B cell (primary cell): ENCODE data around the gene HABP4. TPM values are rescaled to one million over a fixed set of nuclear protein-coding genes. Genes with fewer than 3 reads are reported as not detected.

Source experiments
- ATAC-seq: fragments of 200-7000 bp; cut with Tn5 transposase; one replicate; pipeline ENCODE4 v1.10.0; 2021; ENCODE audit warnings: low read depth, mild to moderate bottlenecking, moderate number of reproducible peaks, moderate library complexity
- CTCF ChIA-PET: fragments of 350-600 bp; sonication (Branson Sonifier 250); formaldehyde crosslinking; loops from one replicate; lab custom pipeline; 2021; ENCODE audit warnings: antibody characterized with exemption, inconsistent platforms; lab: Charles Lee
- POLR2A ChIA-PET: fragments of 350-600 bp; sonication (Branson Sonifier 250); formaldehyde crosslinking; loops from one replicate; lab custom pipeline; 2021; ENCODE audit warnings: antibody characterized with exemption; lab: Charles Lee
- DNase-seq: peaks from one replicate; pipeline ENCODE4 v3.0.0; 2013
- H2AFZ ChIP-seq: 2 replicates; pipeline ENCODE4 v1.6.1; 2012; ENCODE audit warnings: mild to moderate bottlenecking, low read depth, low read length; ENCODE audit not compliant: insufficient read depth, poor library complexity, severe bottlenecking
- H3K27ac ChIP-seq, 2 donors: 1 replicate in 1 of 2; 2 replicates in 1 of 2; pipeline ENCODE4 v1.5.1; 2012 to 2013; ENCODE audit warnings: low read length in 2 of 2, mild to moderate bottlenecking in 2 of 2, moderate library complexity in 1 of 2
- H3K27me3 ChIP-seq, 4 experiments: fragments of 200-600 bp in 1 of 4; sonication (generic) in 1 of 4; replicated peaks in 1 of 4; 1 replicate in 2 of 4; 2 replicates in 2 of 4; pipeline versions ENCODE4 v1.6.1 to v1.7.0; 2013 to 2016; ENCODE audit warnings: low read length in 3 of 4, mild to moderate bottlenecking in 2 of 4, mixed read lengths in 1 of 4, moderate library complexity in 1 of 4; ENCODE audit not compliant: insufficient read depth in 4 of 4, control insufficient read depth in 3 of 4; ENCODE audit errors: control extremely low read depth in 1 of 4
- H3K36me3 ChIP-seq, 2 experiments: replicated peaks in 1 of 2; 1 replicate in 1 of 2; 2 replicates in 1 of 2; pipeline versions ENCODE4 v1.6.1 to v1.7.1; 2013; ENCODE audit warnings: low read length in 1 of 2; ENCODE audit not compliant: insufficient read depth in 2 of 2, control insufficient read depth in 1 of 2; ENCODE audit errors: control extremely low read depth in 1 of 2, extremely low read depth in 1 of 2
- H3K4me1 ChIP-seq, 2 donors: fragments of 200-600 bp in 1 of 2; sonication (generic) in 1 of 2; 1 replicate in 1 of 2; 2 replicates in 1 of 2; pipeline versions ENCODE4 v1.5.1 to v1.6.1; 2013 to 2017; ENCODE audit warnings: low read length in 2 of 2; ENCODE audit not compliant: control insufficient read depth in 2 of 2, insufficient read depth in 2 of 2
- H3K4me2 ChIP-seq: replicated peaks from 2 replicates; pipeline ENCODE3; 2012; ENCODE audit warnings: mild to moderate bottlenecking, low read depth, low read length; ENCODE audit not compliant: poor library complexity, severe bottlenecking
- H3K4me3 ChIP-seq, 5 experiments: fragments of 200-600 bp in 1 of 5; sonication (generic) in 1 of 5; 1 replicate in 3 of 5; 2 replicates in 2 of 5; pipeline versions ENCODE4 v1.5.1 to v1.7.0; 2011 to 2016; ENCODE audit warnings: low read length in 4 of 5, mild to moderate bottlenecking in 4 of 5, low read depth in 2 of 5, control low read depth in 1 of 5, moderate library complexity in 1 of 5; ENCODE audit not compliant: insufficient read depth in 1 of 5; ENCODE audit errors: control extremely low read depth in 1 of 5, extremely low read depth in 1 of 5
- H3K79me2 ChIP-seq: fragments of 200-600 bp; sonication (generic); one replicate; pipeline ENCODE4 v1.6.0; 2016; ENCODE audit warnings: low read length; ENCODE audit not compliant: control insufficient read depth, insufficient read depth
- H3K9ac ChIP-seq: fragments of 200-600 bp; sonication (generic); 2 replicates; pipeline ENCODE4 v1.6.1; 2017; ENCODE audit warnings: mild to moderate bottlenecking, low read length, moderate library complexity
- H3K9me3 ChIP-seq, 3 donors: one replicate each; pipeline versions ENCODE4 v1.6.1 to v1.7.1; 2013; ENCODE audit warnings: low read length in 2 of 3; ENCODE audit not compliant: control insufficient read depth in 2 of 3, insufficient read depth in 1 of 3; ENCODE audit errors: control extremely low read depth in 1 of 3
- H4K20me1 ChIP-seq: 2 replicates; pipeline ENCODE4 v1.6.0; 2012; ENCODE audit warnings: mild to moderate bottlenecking, low read length; ENCODE audit not compliant: insufficient read depth, control insufficient read depth, poor library complexity, severe bottlenecking
- H3K27ac Mint-ChIP-seq: one replicate; pipeline ENCODE4 v1.8.0; 2021; ENCODE audit warnings: mixed read lengths
- H3K27me3 Mint-ChIP-seq: one replicate; pipeline ENCODE4 v1.8.0; 2021; ENCODE audit warnings: mixed read lengths
- H3K4me1 Mint-ChIP-seq: one replicate; pipeline ENCODE4 v1.8.0; 2021; ENCODE audit warnings: mixed read lengths
- H3K4me3 Mint-ChIP-seq: one replicate; pipeline ENCODE4 v1.8.0; 2021; ENCODE audit warnings: mixed read lengths
- H3K9me3 Mint-ChIP-seq: one replicate; pipeline ENCODE4 v1.8.0; 2022; ENCODE audit warnings: mixed read lengths; ENCODE audit not compliant: insufficient read depth
- CTCF ChIP-seq: fragments of 200-600 bp; IDR thresholded peaks from one replicate; pipeline ENCODE4 v1.8.0; 2022; ENCODE audit warnings: antibody characterized with exemption, mild to moderate bottlenecking
- WGBS: methylation state at CpG from one replicate; pipeline ENCODE4 v1.1.5; 2013; ENCODE audit warnings: missing lambda C conversion rate; ENCODE audit not compliant: insufficient coverage; 5-methylcytosine and 5-hydroxymethylcytosine counted together
- intact Hi-C: fragments of 100-400 bp; cut with micrococcal nuclease; formaldehyde crosslinking; loops from one replicate; pipeline ENCODE4 v1.10.0; 2022
- polyA plus RNA-seq: library from polyadenylated mRNA; depleted of rRNA; stranded (reverse); fragments of >200 nt; gene quantifications from 2 replicates; pipeline ENCODE4 v1.2.3, GENCODE V29; 2012
- total RNA-seq, 2 donors: library from RNA; stranded (reverse); fragments of 120-200 nt in 1 of 2; gene quantifications; 1 replicate in 1 of 2; 2 replicates in 1 of 2; pipeline versions ENCODE4 v1.2.3 to v1.2.4, GENCODE V29; 2013 to 2022

HABP4 gene
- total and polyA plus RNA-seq, 2 donors (not counting 1 experiment from before 2014, with no cell fraction given), result 3.3 to 15.0 TPM

GRCh38 chr9:96418920-96419690 is 30.9 kb upstream of the HABP4 start:
- H3K27ac Mint-ChIP-seq, result peak overlapping the region; percentile 97
- WGBS, result 1% methylated on average over 48 of the region's 58 CpGs

More at GRCh38 chr9:96418920-96419690, 30.9 kb upstream of the HABP4 start:
- Histone ChIP-seq H3K4me2 (peak overlapping the region; percentile 100), H3K27ac (peak overlapping the region; percentile 86 to 95), H3K9ac (peak overlapping the region; percentile 87), H3K79me2 (peaks cover 13% of the 10 kb centered on the region), H3K9me3 (no peaks in the 10 kb centered on the region), H3K4me1 (peaks cover 27 to 38% of the 10 kb centered on the region in 2 donors), H3K27me3 (no peaks in the 10 kb centered on the region), H3K4me3 (peak overlapping the region; percentile 53 to 96 (median 90)), H2AFZ (peak overlapping the region; percentile 83), H4K20me1 (no peaks in the 10 kb centered on the region), H3K36me3 (no peaks in the 10 kb centered on the region)
- TF ChIP-seq CTCF, result no peak
- ATAC-seq (peak; percentile 26), DNase-seq (no peak)
- peaks cover 30% of the 10 kb centered on the region for H3K4me1 Mint-ChIP-seq
- ChIA-PET CTCF (interaction anchor here (1.0 to 1.2 kb wide), 2 partner anchors 32 to 148 kb away, joined by 3 to 5 read pairs; no protein-coding TSS in a partner anchor), POLR2A (interaction anchor here (0.6 to 0.9 kb wide), 3 partner anchors 30 to 148 kb away, joined by 3 to 5 read pairs (median 4); no protein-coding TSS in a partner anchor)
- peak overlapping the region; percentile 97 for H3K4me3 Mint-ChIP-seq
- H3K9me3 Mint-ChIP-seq, result no peaks in the 10 kb centered on the region
- H3K27me3 Mint-ChIP-seq, result no peaks in the 10 kb centered on the region
- intact Hi-C loops, result loop anchor here (1.0 to 10.0 kb wide), 11 partner anchors 31 to 1686 kb away; partner anchors contain the start of genes ANP32B, ERCC6L2, FANCC and HABP4
